ENCODE results near the gene CDC42BPA. TPM values are rescaled to one million over a fixed set of nuclear protein-coding genes. Genes with fewer than 3 reads are reported as not detected.
A peak's percentile ranks its signal among the peaks of the same experiment; 100 is the strongest.

Gene CDC42BPA
- total RNA-seq, 1 experiment from 2014 or later: 30.1 TPM

DNA sequence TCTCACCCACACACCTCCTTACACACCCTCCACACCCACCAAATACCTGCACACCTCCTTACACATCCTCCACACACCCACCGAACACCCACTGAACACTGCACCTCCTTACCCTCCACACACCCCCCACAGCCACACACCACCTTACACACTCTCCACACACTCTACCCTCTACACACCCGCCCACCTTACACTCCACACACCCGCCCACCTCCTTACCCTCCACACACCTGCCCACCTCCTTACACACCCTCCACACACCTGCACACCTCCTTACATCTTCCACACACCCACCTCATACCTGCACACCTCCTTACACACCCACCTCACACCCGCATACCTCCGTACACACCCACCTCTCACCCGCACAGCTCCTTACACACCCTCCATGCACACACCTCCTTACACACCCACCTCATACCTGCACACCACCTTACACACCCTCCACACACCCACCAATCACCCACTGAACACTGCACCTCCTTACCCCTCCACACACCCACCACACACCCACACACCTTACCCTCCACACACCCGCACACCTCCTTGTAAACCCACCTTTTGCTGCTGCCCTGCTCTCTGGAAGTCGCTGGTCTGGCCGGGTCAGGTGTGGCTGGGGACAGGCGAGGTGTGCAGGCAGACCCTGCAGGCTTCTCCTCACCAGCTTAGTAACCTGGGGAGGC, 339.7 kb downstream of the CDC42BPA start:
- Histone ChIP-seq H2BK15ac (ENCODE audit: low read depth, low read length) (no peak overlapping the region), H2AK5ac (ENCODE audit: insufficient read length, low read length) (no peak overlapping the region), H3K79me2 (ENCODE audit: insufficient read depth, low read length) (no peaks in the 10 kb centered on the region), H2BK120ac (ENCODE audit: low read depth, low read length, poor library complexity, severe bottlenecking) (no peak overlapping the region), H3K14ac (ENCODE audit: insufficient read depth, low read length) (no peak overlapping the region), H3K27me3 (ENCODE audit: insufficient read depth, low read length) (no peaks in the 10 kb centered on the region), H3T11ph (ENCODE audit: low read length) (no peak overlapping the region), H3K9me3 (ENCODE audit: control insufficient read depth, low read depth, low read length) (no peaks in the 10 kb centered on the region), H4K8ac (replicated peaks; ENCODE audit: insufficient read length, low read depth, low read length) (no peak overlapping the region), H3K4ac (ENCODE audit: low read depth, low read length) (no peak overlapping the region), H3K79me1 (ENCODE audit: insufficient read depth, low read depth, low read length, poor library complexity, severe bottlenecking) (no peaks in the 10 kb centered on the region), H3K18ac (ENCODE audit: insufficient read length, low read depth, low read length) (no peak overlapping the region), H3K4me1 (ENCODE audit: insufficient read depth, low read length) (no peaks in the 10 kb centered on the region), H3K23ac (ENCODE audit: insufficient read length, low read depth, low read length) (no peak overlapping the region), H2BK12ac (ENCODE audit: insufficient read length, low read depth, low read length) (no peak overlapping the region), H4K91ac (ENCODE audit: insufficient read length, low read depth, low read length) (no peak overlapping the region), H3K27ac (ENCODE audit: insufficient read length, low read depth, low read length) (no peak overlapping the region), H4K20me1 (ENCODE audit: control insufficient read depth, insufficient read depth, insufficient read length) (no peaks in the 10 kb centered on the region), H4K5ac (ENCODE audit: insufficient read length, low read depth, low read length) (no peak overlapping the region), H3K9ac (ENCODE audit: extremely low read depth, insufficient read length, low read length) (no peak overlapping the region), H3K56ac (ENCODE audit: insufficient read length, low read depth, low read length) (no peak overlapping the region), H2AFZ (ENCODE audit: low read length) (no peak overlapping the region), H2BK20ac (ENCODE audit: low read depth, low read length, poor library complexity, severe bottlenecking) (no peak overlapping the region), H3K23me2 (ENCODE audit: insufficient read length, low read depth, low read length, poor library complexity, severe bottlenecking) (no peaks in the 10 kb centered on the region), H2BK5ac (ENCODE audit: insufficient read length, low read length) (no peak overlapping the region), H3K4me2 (ENCODE audit: insufficient read depth, insufficient read length, low read length) (no peak overlapping the region)
- H3K27me3 Mint-ChIP-seq (ENCODE audit: low read depth): no peaks in the 10 kb centered on the region
- peaks cover 4 to 15% of the 10 kb centered on the region in 2 experiments; a peak in 3 of 4 replicates for H3K4me1 Mint-ChIP-seq
- no peak overlapping the region for H3K4me3 Mint-ChIP-seq
- TF ChIP-seq CTCF (conservative IDR thresholded peaks at IDR 0.05): no peak
- H3K36me3 Mint-ChIP-seq (ENCODE audit: insufficient read depth in 1 of 3, low read depth in 3 of 3): peaks cover 0 to 10% (median 3%) of the 10 kb centered on the region in 3 experiments; a peak in 3 of 7 replicates
- no peaks in the 10 kb centered on the region for H3K9me3 Mint-ChIP-seq
- 100% methylated on average over 4 of the region's 10 CpGs for WGBS (ENCODE audit: extremely low coverage, insufficient read length, low lambda C conversion rate)
- H3K27ac Mint-ChIP-seq: peak overlapping the region in 1 of 3 experiments; percentile 27; a peak in 1 of 7 replicates
- peak; percentile 14 for DNase-seq

All from H9 (cell line).